ENCODE results near the gene SESN1. TPM values are rescaled to one million over a fixed set of nuclear protein-coding genes. Genes with fewer than 3 reads are reported as not detected.

SESN1 gene
- total and polyA plus RNA-seq, 9 of the 15 experiments (the other 6 are each of a cell fraction or from before 2014, with no cell fraction given): 3.1 to 13.0 (median 7.4) TPM

- TF ChIP-seq, protein P1, sequence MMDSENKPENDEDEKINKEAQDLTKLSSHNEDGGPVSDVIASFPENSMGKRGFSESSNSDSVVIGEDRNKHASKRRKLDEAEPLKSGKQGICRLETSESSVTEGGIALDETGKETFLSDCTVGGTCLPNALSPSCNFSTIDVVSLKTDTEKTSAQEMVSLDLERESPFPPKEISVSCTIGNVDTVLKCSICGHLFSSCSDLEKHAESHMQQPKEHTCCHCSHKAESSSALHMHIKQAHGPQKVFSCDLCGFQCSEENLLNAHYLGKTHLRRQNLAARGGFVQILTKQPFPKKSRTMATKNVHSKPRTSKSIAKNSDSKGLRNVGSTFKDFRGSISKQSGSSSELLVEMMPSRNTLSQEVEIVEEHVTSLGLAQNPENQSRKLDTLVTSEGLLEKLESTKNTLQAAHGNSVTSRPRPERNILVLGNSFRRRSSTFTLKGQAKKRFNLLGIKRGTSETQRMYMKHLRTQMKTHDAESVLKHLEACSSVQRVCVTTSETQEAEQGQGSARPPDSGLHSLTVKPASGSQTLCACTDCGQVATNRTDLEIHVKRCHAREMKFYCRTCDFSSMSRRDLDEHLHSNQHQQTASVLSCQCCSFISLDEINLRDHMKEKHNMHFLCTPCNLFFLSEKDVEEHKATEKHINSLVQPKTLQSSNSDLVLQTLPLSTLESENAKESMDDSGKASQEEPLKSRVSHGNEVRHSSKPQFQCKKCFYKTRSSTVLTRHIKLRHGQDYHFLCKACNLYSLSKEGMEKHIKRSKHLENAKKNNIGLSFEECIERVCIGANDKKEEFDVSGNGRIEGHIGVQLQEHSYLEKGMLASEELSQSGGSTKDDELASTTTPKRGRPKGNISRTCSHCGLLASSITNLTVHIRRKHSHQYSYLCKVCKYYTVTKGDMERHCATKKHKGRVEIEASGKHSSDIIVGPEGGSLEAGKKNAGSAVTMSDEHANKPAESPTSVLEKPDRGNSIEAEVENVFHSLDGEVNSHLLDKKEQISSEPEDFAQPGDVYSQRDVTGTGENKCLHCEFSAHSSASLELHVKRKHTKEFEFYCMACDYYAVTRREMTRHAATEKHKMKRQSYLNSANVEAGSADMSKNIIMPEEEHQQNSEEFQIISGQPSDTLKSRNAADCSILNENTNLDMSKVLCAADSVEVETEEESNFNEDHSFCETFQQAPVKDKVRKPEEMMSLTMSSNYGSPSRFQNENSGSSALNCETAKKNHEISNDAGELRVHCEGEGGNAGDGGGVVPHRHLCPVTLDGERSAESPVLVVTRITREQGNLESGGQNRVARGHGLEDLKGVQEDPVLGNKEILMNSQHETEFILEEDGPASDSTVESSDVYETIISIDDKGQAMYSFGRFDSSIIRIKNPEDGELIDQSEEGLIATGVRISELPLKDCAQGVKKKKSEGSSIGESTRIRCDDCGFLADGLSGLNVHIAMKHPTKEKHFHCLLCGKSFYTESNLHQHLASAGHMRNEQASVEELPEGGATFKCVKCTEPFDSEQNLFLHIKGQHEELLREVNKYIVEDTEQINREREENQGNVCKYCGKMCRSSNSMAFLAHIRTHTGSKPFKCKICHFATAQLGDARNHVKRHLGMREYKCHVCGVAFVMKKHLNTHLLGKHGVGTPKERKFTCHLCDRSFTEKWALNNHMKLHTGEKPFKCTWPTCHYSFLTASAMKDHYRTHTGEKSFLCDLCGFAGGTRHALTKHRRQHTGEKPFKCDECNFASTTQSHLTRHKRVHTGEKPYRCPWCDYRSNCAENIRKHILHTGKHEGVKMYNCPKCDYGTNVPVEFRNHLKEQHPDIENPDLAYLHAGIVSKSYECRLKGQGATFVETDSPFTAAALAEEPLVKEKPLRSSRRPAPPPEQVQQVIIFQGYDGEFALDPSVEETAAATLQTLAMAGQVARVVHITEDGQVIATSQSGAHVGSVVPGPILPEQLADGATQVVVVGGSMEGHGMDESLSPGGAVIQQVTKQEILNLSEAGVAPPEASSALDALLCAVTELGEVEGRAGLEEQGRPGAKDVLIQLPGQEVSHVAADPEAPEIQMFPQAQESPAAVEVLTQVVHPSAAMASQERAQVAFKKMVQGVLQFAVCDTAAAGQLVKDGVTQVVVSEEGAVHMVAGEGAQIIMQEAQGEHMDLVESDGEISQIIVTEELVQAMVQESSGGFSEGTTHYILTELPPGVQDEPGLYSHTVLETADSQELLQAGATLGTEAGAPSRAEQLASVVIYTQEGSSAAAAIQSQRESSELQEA (IDR thresholded peaks at IDR 0.05; ENCODE audit: low read depth): no peak
- TF ChIP-seq THRB (CRISPR knock-in tag; conservative IDR thresholded peaks at IDR 0.05): no peak
- no peak for TF ChIP-seq HDAC2 (IDR thresholded peaks at IDR 0.05)
- TF ChIP-seq NFXL1 (CRISPR knock-in tag; IDR thresholded peaks at IDR 0.05): no peak
- no peak for TF ChIP-seq SFPQ (IDR thresholded peaks at IDR 0.05; ENCODE audit: low read depth, low read length)
- TF ChIP-seq ZKSCAN1 (IDR thresholded peaks at IDR 0.05; ENCODE audit: low read depth, low read length): no peak
- no peak for TF ChIP-seq TRIM25 (IDR thresholded peaks at IDR 0.05; ENCODE audit: borderline replicate concordance)
- TF ChIP-seq, protein P2, sequence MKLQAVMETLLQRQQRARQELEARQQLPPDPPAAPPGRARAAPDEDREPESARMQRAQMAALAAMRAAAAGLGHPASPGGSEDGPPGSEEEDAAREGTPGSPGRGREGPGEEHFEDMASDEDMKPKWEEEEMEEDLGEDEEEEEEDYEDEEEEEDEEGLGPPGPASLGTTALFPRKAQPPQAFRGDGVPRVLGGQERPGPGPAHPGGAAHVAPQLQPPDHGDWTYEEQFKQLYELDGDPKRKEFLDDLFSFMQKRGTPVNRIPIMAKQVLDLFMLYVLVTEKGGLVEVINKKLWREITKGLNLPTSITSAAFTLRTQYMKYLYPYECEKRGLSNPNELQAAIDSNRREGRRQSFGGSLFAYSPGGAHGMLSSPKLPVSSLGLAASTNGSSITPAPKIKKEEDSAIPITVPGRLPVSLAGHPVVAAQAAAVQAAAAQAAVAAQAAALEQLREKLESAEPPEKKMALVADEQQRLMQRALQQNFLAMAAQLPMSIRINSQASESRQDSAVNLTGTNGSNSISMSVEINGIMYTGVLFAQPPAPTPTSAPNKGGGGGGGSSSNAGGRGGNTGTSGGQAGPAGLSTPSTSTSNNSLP (IDR thresholded peaks at IDR 0.05; ENCODE audit: borderline replicate concordance, low read depth, low read length): no peak
- TF ChIP-seq ZBTB7A (IDR thresholded peaks at IDR 0.05; ENCODE audit: borderline replicate concordance, control insufficient read depth, low read depth, low read length): 0 out of 2 replicates have a peak, but pooled peaks have one; percentile 9
Observed at GRCh38 chr6:109009236-109009961, 85.2 kb downstream of the SESN1 start (continued).
